SK-N-SH treated with all-trans-retinoic acid at 6 μM for 48 hours (cell line): ENCODE measurements around the gene GPR34.

Source experiments
- ATAC-seq: fragments of 200-7000 bp; cut with Tn5 transposase; 3 replicates; pipeline ENCODE4 v1.9.1; 2020; ENCODE audit warnings: mild to moderate bottlenecking, moderate library complexity
- ARNTL ChIP-seq: fragments of 450-650 bp; formaldehyde crosslinking; IDR thresholded peaks from 2 replicates; pipeline ENCODE4 v1.5.0; 2020; ENCODE audit warnings: low read depth, mild to moderate bottlenecking, moderate library complexity, borderline replicate concordance
- CSDC2 ChIP-seq: fragments of 250-450 bp; sonication (Bioruptor Pico); IDR thresholded peaks from 2 replicates; pipeline ENCODE4 v1.5.0; 2020; ENCODE audit warnings: mild to moderate bottlenecking, moderate library complexity
- ESRRG ChIP-seq: fragments of 250-450 bp; sonication (Bioruptor Pico); IDR thresholded peaks from 2 replicates; pipeline ENCODE4 v1.6.1; 2021; ENCODE audit warnings: mild to moderate bottlenecking
- ISL1 ChIP-seq: fragments of 250-450 bp; sonication (Bioruptor Pico); IDR thresholded peaks from 2 replicates; pipeline ENCODE4 v2.1.2; 2022; ENCODE audit warnings: mild to moderate bottlenecking, moderate library complexity
- OSR1 ChIP-seq: fragments of 250-450 bp; sonication (Bioruptor Pico); IDR thresholded peaks from 2 replicates; pipeline ENCODE4 v1.8.0; 2022; ENCODE audit warnings: moderate library complexity, mild to moderate bottlenecking, inconsistent platforms
- PPARA ChIP-seq: fragments of 250-450 bp; sonication (Bioruptor Pico); IDR thresholded peaks from 2 replicates; pipeline ENCODE4 v1.5.0; 2020; ENCODE audit warnings: mild to moderate bottlenecking, borderline replicate concordance
- RARB ChIP-seq: fragments of 250-450 bp; sonication (Bioruptor Pico); IDR thresholded peaks from 2 replicates; pipeline ENCODE4 v1.8.0; 2021; ENCODE audit warnings: mild to moderate bottlenecking, moderate library complexity
- SNAI2 ChIP-seq: fragments of 250-450 bp; sonication (Bioruptor Pico); IDR thresholded peaks from 2 replicates; pipeline ENCODE4 v1.5.0; 2020; ENCODE audit warnings: mild to moderate bottlenecking, moderate library complexity
- TCF4 ChIP-seq: fragments of 250-450 bp; sonication (Bioruptor Pico); IDR thresholded peaks from 2 replicates; pipeline ENCODE4 v1.8.0; 2021; ENCODE audit warnings: mild to moderate bottlenecking, moderate library complexity, borderline replicate concordance
- TOX ChIP-seq: fragments of 250-450 bp; sonication (Bioruptor Pico); IDR thresholded peaks from 2 replicates; pipeline ENCODE4 v1.8.0; 2021; ENCODE audit warnings: mild to moderate bottlenecking, moderate library complexity, borderline replicate concordance
- ZC3H10 ChIP-seq: fragments of 250-450 bp; sonication (Bioruptor Pico); IDR thresholded peaks from 2 replicates; pipeline ENCODE4 v1.5.1; 2021; ENCODE audit warnings: mild to moderate bottlenecking, moderate library complexity
- ZFP3 ChIP-seq: fragments of 250-450 bp; sonication (Bioruptor Pico); IDR thresholded peaks from 2 replicates; pipeline ENCODE4 v1.5.0; 2020; ENCODE audit warnings: mild to moderate bottlenecking, moderate library complexity
- ZFP30 ChIP-seq: fragments of 450-650 bp; formaldehyde crosslinking; IDR thresholded peaks from 2 replicates; pipeline ENCODE4 v1.5.0; 2022; ENCODE audit warnings: mild to moderate bottlenecking, moderate library complexity
- ZNF565 ChIP-seq: fragments of 450-650 bp; formaldehyde crosslinking; conservative IDR thresholded peaks from 2 replicates; pipeline ENCODE4 v1.5.0; 2020; ENCODE audit warnings: low read depth, mild to moderate bottlenecking, moderate library complexity
- ZNF70 ChIP-seq: fragments of 450-650 bp; formaldehyde crosslinking; IDR thresholded peaks from 2 replicates; pipeline ENCODE4 v1.5.0; 2020; ENCODE audit warnings: mild to moderate bottlenecking, moderate library complexity
- ZNF8 ChIP-seq: fragments of 450-650 bp; formaldehyde crosslinking; IDR thresholded peaks from 2 replicates; pipeline ENCODE4 v1.5.0; 2020; ENCODE audit warnings: mild to moderate bottlenecking, moderate library complexity
- TF ChIP-seq, protein P1 (sequence below): fragments of 250-450 bp; sonication (Bioruptor Pico); IDR thresholded peaks from 2 replicates; pipeline ENCODE4 v1.8.0; 2021; ENCODE audit warnings: low read depth, mild to moderate bottlenecking, moderate library complexity, borderline replicate concordance
- TF ChIP-seq, protein P2 (sequence below): fragments of 250-450 bp; sonication (Bioruptor Pico); IDR thresholded peaks from 2 replicates; pipeline ENCODE4 v1.8.0; 2020; ENCODE audit warnings: mild to moderate bottlenecking, moderate library complexity, borderline replicate concordance
- TF ChIP-seq, protein P3 (sequence below): fragments of 250-450 bp; sonication (Bioruptor Pico); IDR thresholded peaks from 2 replicates; pipeline ENCODE4 v1.5.0; 2020; ENCODE audit warnings: mild to moderate bottlenecking, moderate library complexity
- TF ChIP-seq, protein P4 (sequence below): fragments of 250-450 bp; sonication (Bioruptor Pico); IDR thresholded peaks from 2 replicates; pipeline ENCODE4 v1.5.1; 2021; ENCODE audit warnings: mild to moderate bottlenecking, moderate library complexity

Gene GPR34

DNA sequence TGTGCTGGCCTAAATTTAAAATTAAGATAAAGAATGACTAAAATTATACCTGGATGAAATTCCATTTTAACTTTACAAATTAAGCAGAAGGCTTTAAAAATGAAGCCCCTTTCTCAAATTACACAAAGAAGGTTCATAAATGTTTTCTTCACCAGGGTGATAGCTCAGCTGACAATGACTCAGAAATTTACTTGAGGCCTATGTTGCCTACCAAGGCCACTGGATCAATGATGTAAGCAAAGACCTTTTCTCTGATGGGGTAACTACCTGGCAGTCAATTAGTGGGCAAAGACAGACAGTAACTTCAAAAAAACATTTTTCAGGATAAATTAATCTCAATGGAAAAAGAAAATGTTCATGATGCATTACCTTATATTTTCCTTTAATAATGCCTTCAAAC is 23.9 kb upstream of the GPR34 start:
- no peak for TF ChIP-seq ZFP30 (CRISPR knock-in tag)
- no peak for TF ChIP-seq CSDC2 (CRISPR knock-in tag)
- TF ChIP-seq ISL1 (CRISPR knock-in tag) = no peak
- no peak for TF ChIP-seq TCF4 (CRISPR knock-in tag)
- no peak for TF ChIP-seq RARB (CRISPR knock-in tag)
- TF ChIP-seq, protein P1, sequence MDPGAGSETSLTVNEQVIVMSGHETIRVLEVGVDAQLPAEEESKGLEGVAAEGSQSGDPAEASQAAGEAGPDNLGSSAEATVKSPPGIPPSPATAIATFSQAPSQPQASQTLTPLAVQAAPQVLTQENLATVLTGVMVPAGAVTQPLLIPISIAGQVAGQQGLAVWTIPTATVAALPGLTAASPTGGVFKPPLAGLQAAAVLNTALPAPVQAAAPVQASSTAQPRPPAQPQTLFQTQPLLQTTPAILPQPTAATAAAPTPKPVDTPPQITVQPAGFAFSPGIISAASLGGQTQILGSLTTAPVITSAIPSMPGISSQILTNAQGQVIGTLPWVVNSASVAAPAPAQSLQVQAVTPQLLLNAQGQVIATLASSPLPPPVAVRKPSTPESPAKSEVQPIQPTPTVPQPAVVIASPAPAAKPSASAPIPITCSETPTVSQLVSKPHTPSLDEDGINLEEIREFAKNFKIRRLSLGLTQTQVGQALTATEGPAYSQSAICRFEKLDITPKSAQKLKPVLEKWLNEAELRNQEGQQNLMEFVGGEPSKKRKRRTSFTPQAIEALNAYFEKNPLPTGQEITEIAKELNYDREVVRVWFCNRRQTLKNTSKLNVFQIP (CRISPR knock-in tag) = no peak
- TF ChIP-seq ZC3H10 (CRISPR knock-in tag) = no peak
- no peak for TF ChIP-seq ZNF70 (CRISPR knock-in tag)
- no peak for TF ChIP-seq ZFP3 (CRISPR knock-in tag)
- TF ChIP-seq, protein P2, sequence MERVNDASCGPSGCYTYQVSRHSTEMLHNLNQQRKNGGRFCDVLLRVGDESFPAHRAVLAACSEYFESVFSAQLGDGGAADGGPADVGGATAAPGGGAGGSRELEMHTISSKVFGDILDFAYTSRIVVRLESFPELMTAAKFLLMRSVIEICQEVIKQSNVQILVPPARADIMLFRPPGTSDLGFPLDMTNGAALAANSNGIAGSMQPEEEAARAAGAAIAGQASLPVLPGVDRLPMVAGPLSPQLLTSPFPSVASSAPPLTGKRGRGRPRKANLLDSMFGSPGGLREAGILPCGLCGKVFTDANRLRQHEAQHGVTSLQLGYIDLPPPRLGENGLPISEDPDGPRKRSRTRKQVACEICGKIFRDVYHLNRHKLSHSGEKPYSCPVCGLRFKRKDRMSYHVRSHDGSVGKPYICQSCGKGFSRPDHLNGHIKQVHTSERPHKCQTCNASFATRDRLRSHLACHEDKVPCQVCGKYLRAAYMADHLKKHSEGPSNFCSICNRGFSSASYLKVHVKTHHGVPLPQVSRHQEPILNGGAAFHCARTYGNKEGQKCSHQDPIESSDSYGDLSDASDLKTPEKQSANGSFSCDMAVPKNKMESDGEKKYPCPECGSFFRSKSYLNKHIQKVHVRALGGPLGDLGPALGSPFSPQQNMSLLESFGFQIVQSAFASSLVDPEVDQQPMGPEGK = no peak
- TF ChIP-seq PPARA = no peak
- TF ChIP-seq OSR1 (CRISPR knock-in tag) = no peak
- no peak for TF ChIP-seq ARNTL (CRISPR knock-in tag)
- TF ChIP-seq ZNF565 (CRISPR knock-in tag) = no peak
- no peak for ATAC-seq

DNA sequence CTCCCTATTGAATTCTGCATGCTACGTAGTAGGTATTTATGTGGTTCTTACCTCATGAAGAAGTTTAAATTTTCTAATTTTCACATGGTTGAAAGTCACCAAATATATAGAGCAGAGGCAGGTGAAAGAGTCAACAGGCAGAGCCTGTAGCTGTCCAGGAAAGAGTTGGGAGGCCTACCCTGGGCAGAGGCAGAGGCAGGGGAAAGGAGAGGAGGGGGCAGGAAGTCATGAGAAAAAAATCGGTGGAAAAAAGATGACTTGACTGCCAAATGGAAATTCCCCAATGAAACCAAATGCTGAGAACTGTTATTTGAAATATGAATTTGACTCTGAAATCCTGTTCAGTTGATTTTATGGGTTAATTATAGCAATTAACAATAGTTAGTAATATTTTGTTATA is 23.1 kb upstream of the GPR34 start:
- no peak for TF ChIP-seq ZNF70 (CRISPR knock-in tag)
- no peak for ATAC-seq

DNA sequence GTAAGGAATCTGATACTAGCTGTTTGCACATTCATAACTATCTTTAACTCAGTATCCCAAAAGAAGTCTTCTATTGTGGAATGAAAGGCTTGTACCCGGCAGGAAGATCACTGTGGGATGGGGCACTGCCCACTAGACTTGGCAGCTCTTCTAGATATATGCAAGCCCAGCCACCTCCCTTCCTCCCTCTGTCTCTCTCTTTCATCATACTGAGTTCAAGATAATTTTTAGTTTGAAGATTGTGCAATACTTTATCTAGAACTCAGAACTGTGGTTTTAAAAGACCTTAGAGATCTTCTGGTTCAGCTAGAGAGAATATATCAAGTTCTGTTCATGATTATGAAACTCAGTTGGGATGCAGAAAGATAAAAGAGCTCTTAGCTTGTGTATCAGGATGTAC is 22.5 kb upstream of the GPR34 start:
- TF ChIP-seq, protein P1 (CRISPR knock-in tag) = no peak
- no peak for TF ChIP-seq RARB (CRISPR knock-in tag)
- TF ChIP-seq ZNF8 (CRISPR knock-in tag) = no peak
- TF ChIP-seq TCF4 (CRISPR knock-in tag) = no peak
- TF ChIP-seq ZFP30 (CRISPR knock-in tag) = no peak
- TF ChIP-seq, protein P3, sequence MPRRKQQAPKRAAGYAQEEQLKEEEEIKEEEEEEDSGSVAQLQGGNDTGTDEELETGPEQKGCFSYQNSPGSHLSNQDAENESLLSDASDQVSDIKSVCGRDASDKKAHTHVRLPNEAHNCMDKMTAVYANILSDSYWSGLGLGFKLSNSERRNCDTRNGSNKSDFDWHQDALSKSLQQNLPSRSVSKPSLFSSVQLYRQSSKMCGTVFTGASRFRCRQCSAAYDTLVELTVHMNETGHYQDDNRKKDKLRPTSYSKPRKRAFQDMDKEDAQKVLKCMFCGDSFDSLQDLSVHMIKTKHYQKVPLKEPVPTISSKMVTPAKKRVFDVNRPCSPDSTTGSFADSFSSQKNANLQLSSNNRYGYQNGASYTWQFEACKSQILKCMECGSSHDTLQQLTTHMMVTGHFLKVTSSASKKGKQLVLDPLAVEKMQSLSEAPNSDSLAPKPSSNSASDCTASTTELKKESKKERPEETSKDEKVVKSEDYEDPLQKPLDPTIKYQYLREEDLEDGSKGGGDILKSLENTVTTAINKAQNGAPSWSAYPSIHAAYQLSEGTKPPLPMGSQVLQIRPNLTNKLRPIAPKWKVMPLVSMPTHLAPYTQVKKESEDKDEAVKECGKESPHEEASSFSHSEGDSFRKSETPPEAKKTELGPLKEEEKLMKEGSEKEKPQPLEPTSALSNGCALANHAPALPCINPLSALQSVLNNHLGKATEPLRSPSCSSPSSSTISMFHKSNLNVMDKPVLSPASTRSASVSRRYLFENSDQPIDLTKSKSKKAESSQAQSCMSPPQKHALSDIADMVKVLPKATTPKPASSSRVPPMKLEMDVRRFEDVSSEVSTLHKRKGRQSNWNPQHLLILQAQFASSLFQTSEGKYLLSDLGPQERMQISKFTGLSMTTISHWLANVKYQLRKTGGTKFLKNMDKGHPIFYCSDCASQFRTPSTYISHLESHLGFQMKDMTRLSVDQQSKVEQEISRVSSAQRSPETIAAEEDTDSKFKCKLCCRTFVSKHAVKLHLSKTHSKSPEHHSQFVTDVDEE = no peak
- TF ChIP-seq, protein P2 = no peak
- TF ChIP-seq, protein P4, sequence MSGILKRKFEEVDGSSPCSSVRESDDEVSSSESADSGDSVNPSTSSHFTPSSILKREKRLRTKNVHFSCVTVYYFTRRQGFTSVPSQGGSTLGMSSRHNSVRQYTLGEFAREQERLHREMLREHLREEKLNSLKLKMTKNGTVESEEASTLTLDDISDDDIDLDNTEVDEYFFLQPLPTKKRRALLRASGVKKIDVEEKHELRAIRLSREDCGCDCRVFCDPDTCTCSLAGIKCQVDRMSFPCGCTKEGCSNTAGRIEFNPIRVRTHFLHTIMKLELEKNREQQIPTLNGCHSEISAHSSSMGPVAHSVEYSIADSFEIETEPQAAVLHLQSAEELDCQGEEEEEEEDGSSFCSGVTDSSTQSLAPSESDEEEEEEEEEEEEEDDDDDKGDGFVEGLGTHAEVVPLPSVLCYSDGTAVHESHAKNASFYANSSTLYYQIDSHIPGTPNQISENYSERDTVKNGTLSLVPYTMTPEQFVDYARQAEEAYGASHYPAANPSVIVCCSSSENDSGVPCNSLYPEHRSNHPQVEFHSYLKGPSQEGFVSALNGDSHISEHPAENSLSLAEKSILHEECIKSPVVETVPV (CRISPR knock-in tag) = no peak
- TF ChIP-seq OSR1 (CRISPR knock-in tag) = no peak
- TF ChIP-seq ARNTL (CRISPR knock-in tag) = no peak
- no peak for TF ChIP-seq ZC3H10 (CRISPR knock-in tag)
- TF ChIP-seq ZNF565 (CRISPR knock-in tag) = no peak
- no peak for TF ChIP-seq PPARA
- no peak for TF ChIP-seq ZNF70 (CRISPR knock-in tag)
- no peak for TF ChIP-seq SNAI2
- TF ChIP-seq ESRRG (CRISPR knock-in tag) = no peak
- no peak for TF ChIP-seq ZFP3 (CRISPR knock-in tag)
- no peak for TF ChIP-seq TOX (CRISPR knock-in tag)
- TF ChIP-seq, all 23 proteins: peak for 0
- no peak for ATAC-seq
